DOHH2 (cell line): ENCODE measurements around the gene IFNAR2.
A peak's percentile ranks its signal among the peaks of the same experiment; 100 is the strongest.

Source experiments
- H3F3A ChIP-seq: fragments of 200-600 bp; sonication (generic), shearing (Covaris generic); 2 replicates; pipeline ENCODE4 v1.6.0; 2016; ENCODE audit warnings: antibody characterized with exemption, mild to moderate bottlenecking; ENCODE audit not compliant: control insufficient read depth, insufficient read depth
- H3K27ac ChIP-seq: fragments of 200-600 bp; sonication (generic); 2 replicates; pipeline ENCODE4 v1.5.1; 2014; ENCODE audit warnings: low read depth, mild to moderate bottlenecking, low read length, moderate library complexity
- H3K27me3 ChIP-seq: fragments of 200-600 bp; sonication (generic); 2 replicates; pipeline ENCODE4 v1.6.1; 2014; ENCODE audit warnings: mild to moderate bottlenecking, low read length, mixed read lengths; ENCODE audit not compliant: control insufficient read depth
- H3K36me3 ChIP-seq: fragments of 200-600 bp; sonication (generic); 2 replicates; pipeline ENCODE4 v1.6.1; 2014; ENCODE audit warnings: mild to moderate bottlenecking, low read length, moderate library complexity, mixed read lengths; ENCODE audit not compliant: control insufficient read depth
- H3K4me1 ChIP-seq: fragments of 200-600 bp; sonication (generic); 2 replicates; pipeline ENCODE4 v1.6.1; 2014; ENCODE audit warnings: mild to moderate bottlenecking, low read length, mixed read lengths; ENCODE audit not compliant: control insufficient read depth
- H3K4me2 ChIP-seq: fragments of 200-600 bp; sonication (generic); 2 replicates; pipeline ENCODE4 v1.6.0; 2014; ENCODE audit warnings: mild to moderate bottlenecking, low read length, moderate library complexity
- H3K4me3 ChIP-seq: fragments of 200-600 bp; sonication (generic); 2 replicates; pipeline ENCODE4 v1.5.1; 2014; ENCODE audit warnings: mild to moderate bottlenecking, low read length, mixed read lengths
- H3K79me2 ChIP-seq: fragments of 200-600 bp; sonication (generic); 2 replicates; pipeline ENCODE4 v1.6.1; 2014; ENCODE audit warnings: mild to moderate bottlenecking, low read length, mixed read lengths; ENCODE audit not compliant: control insufficient read depth
- H3K9me2 ChIP-seq: fragments of 200-600 bp; sonication (generic); replicated peaks from 2 replicates; pipeline ENCODE4 v1.6.1; 2014; ENCODE audit warnings: mild to moderate bottlenecking, low read length, mixed read lengths; ENCODE audit not compliant: control insufficient read depth
- H3K9me3 ChIP-seq: fragments of 200-600 bp; sonication (generic); 2 replicates; pipeline ENCODE4 v1.6.1; 2014; ENCODE audit warnings: antibody characterized with exemption, low read length, mixed read lengths; ENCODE audit not compliant: control insufficient read depth, insufficient read depth
- H4K20me1 ChIP-seq: fragments of 200-600 bp; sonication (generic); 2 replicates; pipeline ENCODE4 v1.6.0; 2014; ENCODE audit warnings: low read depth, mild to moderate bottlenecking, antibody characterized with exemption, low read length, moderate library complexity; ENCODE audit not compliant: control insufficient read depth, insufficient read depth
- EZH2phosphoT487 ChIP-seq: fragments of 200-600 bp; sonication (generic); IDR thresholded peaks from 2 replicates; pipeline ENCODE4 v1.6.1; 2017; ENCODE audit warnings: borderline replicate concordance, mild to moderate bottlenecking, antibody characterized with exemption, low read length, moderate library complexity, mixed read lengths
- TF ChIP-seq, protein P1 (sequence below): fragments of 200-600 bp; sonication (generic); IDR thresholded peaks from one replicate; pipeline ENCODE4 v1.5.1; 2014; ENCODE audit warnings: antibody characterized with exemption, mild to moderate bottlenecking, low read depth, low read length; ENCODE audit not compliant: poor library complexity, severe bottlenecking

IFNAR2 gene

GRCh38 chr21:33229784-33230544 is at the start of gene IFNAR2:
IFNAR2 (plus strand) TSS chr21:33229938; CDS start chr21:33241923, 11,985 bp downstream.
- Histone ChIP-seq H3F3A (0 out of 2 replicates have a peak, but pooled peaks cover 5% of the 10 kb centered on the region), H3K36me3 (peaks cover 52% of the 10 kb centered on the region), H3K4me1 (peaks cover 60% of the 10 kb centered on the region), H3K9me2 (no peaks in the 10 kb centered on the region), H3K9me3 (no peaks in the 10 kb centered on the region), H4K20me1 (no peaks in the 10 kb centered on the region; the same call in 1 of the 2 replicates), H3K4me2 (peak within 1 kb of the TSS; percentile 84), H3K27ac (peak within 1 kb of the TSS; percentile 78), H3K4me3 (peak within 1 kb of the TSS; percentile 85), H3K79me2 (peaks cover 58% of the 10 kb centered on the region), H3K27me3 (no peaks in the 10 kb centered on the region)
- TF ChIP-seq, protein P1, sequence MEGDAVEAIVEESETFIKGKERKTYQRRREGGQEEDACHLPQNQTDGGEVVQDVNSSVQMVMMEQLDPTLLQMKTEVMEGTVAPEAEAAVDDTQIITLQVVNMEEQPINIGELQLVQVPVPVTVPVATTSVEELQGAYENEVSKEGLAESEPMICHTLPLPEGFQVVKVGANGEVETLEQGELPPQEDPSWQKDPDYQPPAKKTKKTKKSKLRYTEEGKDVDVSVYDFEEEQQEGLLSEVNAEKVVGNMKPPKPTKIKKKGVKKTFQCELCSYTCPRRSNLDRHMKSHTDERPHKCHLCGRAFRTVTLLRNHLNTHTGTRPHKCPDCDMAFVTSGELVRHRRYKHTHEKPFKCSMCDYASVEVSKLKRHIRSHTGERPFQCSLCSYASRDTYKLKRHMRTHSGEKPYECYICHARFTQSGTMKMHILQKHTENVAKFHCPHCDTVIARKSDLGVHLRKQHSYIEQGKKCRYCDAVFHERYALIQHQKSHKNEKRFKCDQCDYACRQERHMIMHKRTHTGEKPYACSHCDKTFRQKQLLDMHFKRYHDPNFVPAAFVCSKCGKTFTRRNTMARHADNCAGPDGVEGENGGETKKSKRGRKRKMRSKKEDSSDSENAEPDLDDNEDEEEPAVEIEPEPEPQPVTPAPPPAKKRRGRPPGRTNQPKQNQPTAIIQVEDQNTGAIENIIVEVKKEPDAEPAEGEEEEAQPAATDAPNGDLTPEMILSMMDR = no peak
- no peak for TF ChIP-seq EZH2phosphoT487

DNA sequence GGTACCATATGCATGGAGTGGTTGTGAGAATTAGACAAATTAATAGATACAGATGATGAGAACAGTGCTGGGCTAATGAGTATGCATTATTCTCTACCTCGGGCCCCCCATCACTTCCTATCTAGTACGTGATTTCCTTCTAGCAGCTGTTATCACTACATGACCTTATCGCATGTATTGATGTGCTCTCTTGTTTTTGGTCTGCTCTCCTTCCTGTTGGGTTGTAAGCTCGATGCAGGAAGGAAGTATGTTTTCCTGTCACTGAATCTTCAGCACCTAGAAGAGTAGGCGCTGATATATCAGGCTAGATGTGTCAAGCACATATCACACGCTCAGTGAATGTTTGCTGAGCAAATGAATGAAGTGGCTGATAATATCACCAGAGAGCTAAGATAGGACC is 43.9 kb upstream of the IFNAR2 start:
- H3K36me3 ChIP-seq = no peaks in the 10 kb centered on the region
- no peaks in the 10 kb centered on the region for H3K27me3 ChIP-seq
- no peaks in the 10 kb centered on the region for H3K9me3 ChIP-seq
- no peak overlapping the region for H3K27ac ChIP-seq
- no peaks in the 10 kb centered on the region for H3K79me2 ChIP-seq
- TF ChIP-seq, protein P1 = no peak
- TF ChIP-seq EZH2phosphoT487 = no peak
- peaks cover 18% of the 10 kb centered on the region for H3F3A ChIP-seq
- no peaks in the 10 kb centered on the region for H4K20me1 ChIP-seq
- peaks cover 39% of the 10 kb centered on the region for H3K4me1 ChIP-seq
- peak overlapping the region; percentile 31; the same call in 1 of the 2 replicates for H3K4me2 ChIP-seq
- H3K9me2 ChIP-seq = no peaks in the 10 kb centered on the region
- no peak overlapping the region for H3K4me3 ChIP-seq

GRCh38 chr21:33187276-33187675 is 42.5 kb upstream of the IFNAR2 start:
- TF ChIP-seq EZH2phosphoT487 = no peak
- TF ChIP-seq, protein P1 = no peak
- Histone ChIP-seq H3K9me2 (no peaks in the 10 kb centered on the region), H3K4me2 (no peak overlapping the region), H3K9me3 (peaks cover 6% of the 10 kb centered on the region), H4K20me1 (no peaks in the 10 kb centered on the region), H3K79me2 (no peaks in the 10 kb centered on the region), H3K4me1 (peaks cover 46% of the 10 kb centered on the region), H3K27ac (no peak overlapping the region), H3K36me3 (no peaks in the 10 kb centered on the region), H3K27me3 (no peaks in the 10 kb centered on the region), H3F3A (peaks cover 23% of the 10 kb centered on the region), H3K4me3 (no peak overlapping the region)
